Measurements from ENCODE around the gene PSMB7.

PSMB7 gene

DNA sequence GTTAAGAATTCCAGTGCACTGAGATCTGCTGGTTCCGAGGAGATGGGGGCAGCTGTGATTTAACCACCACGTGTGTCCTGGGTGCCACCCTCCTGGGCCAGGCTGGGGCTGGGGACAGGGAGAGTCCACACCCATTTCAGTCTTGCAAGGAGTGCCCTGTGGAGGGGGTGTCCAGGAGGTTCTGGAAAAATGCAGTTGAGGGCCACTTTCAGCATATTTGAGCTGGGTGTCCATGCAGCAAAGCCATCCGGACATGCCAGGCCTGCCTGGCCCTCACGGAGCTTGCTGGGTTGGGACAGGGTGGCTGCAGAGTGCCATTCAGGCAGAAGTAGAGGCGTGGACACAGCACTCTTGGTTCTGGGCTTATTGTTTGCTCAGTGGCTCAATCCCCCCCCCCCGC, 89.4 kb downstream of the PSMB7 start:
- no peaks in the 10 kb centered on the region for H3K4me1 ChIP-seq (ENCODE audit: control insufficient read depth, insufficient read depth, low read length)
- H3K4me3 ChIP-seq (ENCODE audit: low read length), result no peak overlapping the region
- no peaks in the 10 kb centered on the region for H3K27me3 ChIP-seq (ENCODE audit: control insufficient read depth, insufficient read depth, low read length)
- DNase-seq (ENCODE audit: low read depth, low spot score), result no peak
- H3K9me3 ChIP-seq (ENCODE audit: control insufficient read depth, insufficient read depth, low read length), result no peaks in the 10 kb centered on the region
- H3K27ac ChIP-seq (ENCODE audit: low read length), result no peak overlapping the region
- no CpG with 5 or more reads among the region's 6 CpGs for WGBS (ENCODE audit: insufficient coverage, insufficient read length)
- H3K36me3 ChIP-seq (ENCODE audit: control insufficient read depth, insufficient read depth, low read length), result no peaks in the 10 kb centered on the region

DNA sequence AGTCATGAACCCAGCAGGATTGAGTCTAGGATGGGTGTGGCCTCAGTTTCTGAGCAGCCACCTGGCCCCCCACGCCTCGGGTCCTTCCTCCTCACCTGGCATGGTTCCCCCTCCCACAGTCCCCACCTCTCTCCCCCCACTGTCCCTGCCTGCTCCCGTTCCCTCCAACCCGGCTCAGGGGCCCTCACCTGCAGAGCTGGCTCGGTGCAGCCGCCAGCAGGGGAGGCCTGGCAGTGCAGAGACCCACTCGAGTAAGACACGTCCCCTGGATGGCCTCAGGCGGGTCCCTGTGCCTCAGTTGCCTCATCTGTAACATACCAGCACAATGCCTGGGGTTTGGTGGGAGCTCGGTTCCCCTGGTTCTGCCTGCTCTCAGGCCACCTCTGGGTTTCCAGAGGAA, 91.3 kb downstream of the PSMB7 start:
- Histone ChIP-seq H3K36me3 (ENCODE audit: control insufficient read depth, insufficient read depth, low read length) (no peaks in the 10 kb centered on the region; the same call in 1 of the 2 replicates), H3K4me3 (ENCODE audit: low read length) (no peak overlapping the region), H3K27ac (ENCODE audit: low read length) (no peak overlapping the region), H3K4me1 (ENCODE audit: control insufficient read depth, insufficient read depth, low read length) (no peaks in the 10 kb centered on the region), H3K27me3 (ENCODE audit: control insufficient read depth, insufficient read depth, low read length) (no peaks in the 10 kb centered on the region), H3K9me3 (ENCODE audit: control insufficient read depth, insufficient read depth, low read length) (no peaks in the 10 kb centered on the region)
- no CpG with 5 or more reads among the region's 10 CpGs for WGBS (ENCODE audit: insufficient coverage, insufficient read length)
- DNase-seq (ENCODE audit: low read depth, low spot score), result no peak

GRCh38 chr9:124322618-124323432, 92.4 kb downstream of the PSMB7 start:
- H3K4me1 ChIP-seq (ENCODE audit: control insufficient read depth, insufficient read depth, low read length), result no peaks in the 10 kb centered on the region
- DNase-seq (ENCODE audit: low read depth, low spot score), result no peak
- H3K36me3 ChIP-seq (ENCODE audit: control insufficient read depth, insufficient read depth, low read length), result no peaks in the 10 kb centered on the region; the same call in 1 of the 2 replicates
- no CpG with 5 or more reads among the region's 18 CpGs for WGBS (ENCODE audit: insufficient coverage, insufficient read length)
- no peak overlapping the region for H3K27ac ChIP-seq (ENCODE audit: low read length)
- no peak overlapping the region for H3K4me3 ChIP-seq (ENCODE audit: low read length)
- H3K9me3 ChIP-seq (ENCODE audit: control insufficient read depth, insufficient read depth, low read length), result no peaks in the 10 kb centered on the region
- H3K27me3 ChIP-seq (ENCODE audit: control insufficient read depth, insufficient read depth, low read length), result no peaks in the 10 kb centered on the region

DNA sequence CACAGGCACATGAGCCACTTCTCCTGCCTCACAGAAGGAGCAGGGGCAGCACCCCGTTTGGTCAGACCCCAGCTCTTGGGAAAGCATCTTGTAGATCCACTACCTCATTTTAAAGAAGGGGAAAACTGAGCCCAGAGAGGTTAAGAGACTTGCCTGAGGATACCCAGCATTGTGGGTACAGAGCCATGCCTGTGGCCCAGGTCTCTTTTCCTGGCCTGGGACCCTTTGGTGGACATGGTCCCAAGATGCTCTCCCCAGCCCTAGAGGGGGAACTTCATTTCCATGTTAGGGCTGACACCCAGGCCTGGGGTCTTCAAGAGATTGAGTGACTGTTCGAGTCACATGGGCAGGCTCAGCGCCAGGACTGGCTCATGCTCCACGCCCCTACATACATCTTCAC, 93.3 kb downstream of the PSMB7 start:
- Histone ChIP-seq H3K27me3 (ENCODE audit: control insufficient read depth, insufficient read depth, low read length) (no peaks in the 10 kb centered on the region), H3K27ac (ENCODE audit: low read length) (no peak overlapping the region), H3K4me1 (ENCODE audit: control insufficient read depth, insufficient read depth, low read length) (no peaks in the 10 kb centered on the region), H3K36me3 (ENCODE audit: control insufficient read depth, insufficient read depth, low read length) (no peaks in the 10 kb centered on the region; the same call in 1 of the 2 replicates), H3K9me3 (ENCODE audit: control insufficient read depth, insufficient read depth, low read length) (no peaks in the 10 kb centered on the region), H3K4me3 (ENCODE audit: low read length) (no peak overlapping the region)
- no peak for DNase-seq (ENCODE audit: low read depth, low spot score)
- WGBS (ENCODE audit: insufficient coverage, insufficient read length), result no CpG with 5 or more reads among the region's 4 CpGs

DNA sequence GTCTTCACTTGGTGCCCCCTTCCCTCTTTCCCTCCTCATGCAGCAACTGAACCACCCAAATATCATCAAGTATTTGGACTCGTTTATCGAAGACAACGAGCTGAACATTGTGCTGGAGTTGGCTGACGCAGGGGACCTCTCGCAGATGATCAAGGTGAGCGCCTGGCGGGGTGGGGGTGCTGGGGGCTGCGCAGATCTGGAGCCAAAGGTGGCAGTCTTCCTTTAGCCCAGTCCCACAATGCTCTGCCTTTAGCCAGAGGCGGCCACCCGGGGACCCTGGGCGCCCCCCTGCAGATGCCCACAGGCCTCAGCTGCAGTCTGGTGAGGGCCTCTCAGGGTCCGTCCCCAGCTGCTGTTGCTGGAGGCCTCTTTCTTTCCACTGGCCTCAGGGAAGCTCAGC, 93.8 kb downstream of the PSMB7 start:
- Histone ChIP-seq H3K9me3 (ENCODE audit: control insufficient read depth, insufficient read depth, low read length) (no peaks in the 10 kb centered on the region), H3K4me3 (ENCODE audit: low read length) (no peak overlapping the region), H3K36me3 (ENCODE audit: control insufficient read depth, insufficient read depth, low read length) (no peaks in the 10 kb centered on the region; the same call in 1 of the 2 replicates), H3K4me1 (ENCODE audit: control insufficient read depth, insufficient read depth, low read length) (no peaks in the 10 kb centered on the region), H3K27ac (ENCODE audit: low read length) (no peak overlapping the region), H3K27me3 (ENCODE audit: control insufficient read depth, insufficient read depth, low read length) (no peaks in the 10 kb centered on the region)
- no peak for DNase-seq (ENCODE audit: low read depth, low spot score)
- WGBS (ENCODE audit: insufficient coverage, insufficient read length), result no CpG with 5 or more reads among the region's 12 CpGs

DNA sequence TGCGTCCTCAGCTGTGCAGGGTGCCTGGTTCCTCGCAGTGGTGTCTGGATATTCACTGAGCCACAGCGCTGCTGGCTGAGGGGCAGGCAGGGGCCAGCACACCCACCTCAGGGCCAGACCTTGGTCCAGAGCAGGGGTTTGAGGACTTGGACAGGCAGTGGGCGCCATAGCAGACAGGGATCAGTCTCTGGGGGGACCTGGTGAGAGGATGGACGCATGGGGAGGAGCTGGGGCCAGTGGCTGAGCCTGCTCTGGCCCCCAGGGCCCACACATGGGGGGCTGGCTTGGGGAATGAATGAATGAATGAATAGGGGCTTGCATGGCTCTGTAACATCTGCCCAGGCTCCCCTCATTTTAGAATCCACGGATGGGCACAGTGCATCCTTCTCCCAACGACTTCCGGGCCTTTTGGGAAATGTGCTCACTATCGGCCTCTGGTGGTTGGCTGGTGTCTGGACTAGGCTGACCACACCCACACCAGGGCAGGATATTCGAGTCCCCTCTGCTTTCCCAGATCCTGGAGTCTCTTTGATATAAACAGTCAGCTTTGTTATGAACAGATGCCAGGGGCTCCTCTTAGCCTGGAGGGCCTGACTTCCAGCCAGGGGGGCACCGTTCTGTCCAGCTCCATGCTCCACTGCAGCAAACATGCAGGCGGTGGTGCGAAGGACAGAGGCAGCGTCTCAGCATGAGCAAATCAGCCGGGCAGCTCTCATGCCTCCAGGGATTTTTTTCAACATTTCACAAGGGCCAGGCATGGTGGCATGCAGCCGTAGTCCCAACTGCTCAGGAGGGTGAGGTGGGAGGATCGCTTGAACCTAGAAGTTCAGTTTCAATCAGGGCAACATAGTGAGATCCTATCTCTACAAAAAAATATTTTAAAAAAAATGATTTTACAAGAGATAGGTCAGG, 94.9 kb downstream of the PSMB7 start:
- peak; percentile 54 for DNase-seq (ENCODE audit: low read depth, low spot score)
- H3K36me3 ChIP-seq (ENCODE audit: control insufficient read depth, insufficient read depth, low read length), result no peaks in the 10 kb centered on the region; the same call in 1 of the 2 replicates
- WGBS (ENCODE audit: insufficient coverage, insufficient read length), result no CpG with 5 or more reads among the region's 17 CpGs

GRCh38 chr9:124315882-124316281, 99.4 kb downstream of the PSMB7 start:
- no peaks in the 10 kb centered on the region for H3K4me1 ChIP-seq (ENCODE audit: control insufficient read depth, insufficient read depth, low read length)

More for the DNA sequence above, 94.9 kb downstream of the PSMB7 start:
- no peaks in the 10 kb centered on the region for H3K9me3 ChIP-seq (ENCODE audit: control insufficient read depth, insufficient read depth, low read length)
- H3K4me1 ChIP-seq (ENCODE audit: control insufficient read depth, insufficient read depth, low read length), result no peaks in the 10 kb centered on the region
- H3K4me3 ChIP-seq (ENCODE audit: low read length), result no peak overlapping the region
- H3K27me3 ChIP-seq (ENCODE audit: control insufficient read depth, insufficient read depth, low read length), result no peaks in the 10 kb centered on the region
- no peak overlapping the region for H3K27ac ChIP-seq (ENCODE audit: low read length)

GRCh38 chr9:124313940-124314339, 101.3 kb downstream of the PSMB7 start:
- H3K27me3 ChIP-seq (ENCODE audit: control insufficient read depth, insufficient read depth, low read length), result no peaks in the 10 kb centered on the region
- no peak overlapping the region for H3K4me3 ChIP-seq (ENCODE audit: low read length)
- H3K36me3 ChIP-seq (ENCODE audit: control insufficient read depth, insufficient read depth, low read length), result no peaks in the 10 kb centered on the region
- DNase-seq (ENCODE audit: low read depth, low spot score), result no peak
- WGBS (ENCODE audit: insufficient coverage, insufficient read length), result no CpG with 5 or more reads among the region's 18 CpGs
- H3K9me3 ChIP-seq (ENCODE audit: control insufficient read depth, insufficient read depth, low read length), result no peaks in the 10 kb centered on the region
- H3K27ac ChIP-seq (ENCODE audit: low read length), result no peak overlapping the region
- H3K4me1 ChIP-seq (ENCODE audit: control insufficient read depth, insufficient read depth, low read length), result peaks cover under 1% of the 10 kb centered on the region; the same call in 1 of the 2 replicates

More at GRCh38 chr9:124315882-124316281, 99.4 kb downstream of the PSMB7 start:
- H3K36me3 ChIP-seq (ENCODE audit: control insufficient read depth, insufficient read depth, low read length), result no peaks in the 10 kb centered on the region; the same call in 1 of the 2 replicates
- H3K27me3 ChIP-seq (ENCODE audit: control insufficient read depth, insufficient read depth, low read length), result no peaks in the 10 kb centered on the region
- no peaks in the 10 kb centered on the region for H3K9me3 ChIP-seq (ENCODE audit: control insufficient read depth, insufficient read depth, low read length)
- WGBS (ENCODE audit: insufficient coverage, insufficient read length), result no CpG with 5 or more reads among the region's 16 CpGs
- H3K4me3 ChIP-seq (ENCODE audit: low read length), result no peak overlapping the region
- no peak overlapping the region for H3K27ac ChIP-seq (ENCODE audit: low read length)
- no peak for DNase-seq (ENCODE audit: low read depth, low spot score)

DNA sequence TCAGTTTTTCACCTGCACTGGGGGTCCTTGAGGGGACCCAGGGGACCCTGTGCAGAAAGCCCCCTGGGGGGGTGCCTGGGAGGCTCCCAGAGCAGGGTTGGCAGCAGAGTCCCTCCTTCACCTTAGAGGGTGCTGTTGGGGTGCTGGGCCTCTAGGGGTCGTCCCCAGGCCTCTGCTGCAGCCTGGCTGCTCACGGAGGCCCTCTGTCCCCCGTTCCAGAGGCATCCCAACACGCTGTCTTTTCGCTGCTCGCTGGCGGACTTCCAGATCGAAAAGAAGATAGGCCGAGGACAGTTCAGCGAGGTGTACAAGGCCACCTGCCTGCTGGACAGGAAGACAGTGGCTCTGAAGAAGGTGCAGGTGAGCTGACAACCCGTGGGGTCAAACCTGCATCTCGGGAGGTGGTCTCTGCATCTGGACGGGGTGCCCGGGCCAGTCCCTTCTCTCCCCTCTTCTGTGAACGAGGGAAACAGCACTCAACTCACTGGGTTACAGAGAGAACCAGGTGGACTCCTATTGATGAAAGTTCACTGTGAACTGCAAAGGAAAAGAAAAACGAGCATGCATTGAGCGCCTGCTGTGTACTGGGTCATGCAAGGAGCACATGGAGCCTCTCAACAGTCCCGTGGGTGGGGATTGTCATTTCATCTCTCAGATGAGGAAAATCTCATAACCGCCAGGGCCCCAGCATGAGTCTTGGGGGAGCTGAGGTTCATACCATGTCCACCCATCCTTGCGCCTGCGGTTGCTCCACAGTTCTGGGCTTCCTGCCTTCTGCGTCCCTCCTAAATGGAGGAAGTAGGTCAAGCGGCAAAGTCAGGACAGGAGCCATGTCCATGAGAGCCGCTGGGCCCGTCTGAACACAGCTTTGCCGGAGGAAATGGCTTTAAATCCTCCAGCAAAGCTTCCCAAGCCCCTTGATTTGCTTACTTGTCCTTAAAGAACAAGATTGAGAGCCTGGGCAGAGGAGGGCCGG, 102.7 kb downstream of the PSMB7 start:
- H3K9me3 ChIP-seq (ENCODE audit: control insufficient read depth, insufficient read depth, low read length), result no peaks in the 10 kb centered on the region
- no peaks in the 10 kb centered on the region for H3K27me3 ChIP-seq (ENCODE audit: control insufficient read depth, insufficient read depth, low read length)
- no peak overlapping the region for H3K4me3 ChIP-seq (ENCODE audit: low read length)
- H3K36me3 ChIP-seq (ENCODE audit: control insufficient read depth, insufficient read depth, low read length), result no peaks in the 10 kb centered on the region
- no peak overlapping the region for H3K27ac ChIP-seq (ENCODE audit: low read length)
- no peak for DNase-seq (ENCODE audit: low read depth, low spot score)
- no CpG with 5 or more reads among the region's 27 CpGs for WGBS (ENCODE audit: insufficient coverage, insufficient read length)
- H3K4me1 ChIP-seq (ENCODE audit: control insufficient read depth, insufficient read depth, low read length), result peaks cover 2% of the 10 kb centered on the region; the same call in 1 of the 2 replicates
